PFSK-1 (cell line): ENCODE data around the gene PEX11A.

ENCODE experiments used
- FOXP2 ChIP-seq: optimal IDR thresholded peaks from 2 replicates; pipeline ENCODE3; 2011; ENCODE audit warnings: borderline replicate concordance, control low read depth, inconsistent platforms; ENCODE audit not compliant: insufficient read depth; ENCODE audit errors: extremely low read length, extremely low read depth
- POLR2AphosphoS5 ChIP-seq: IDR thresholded peaks from 2 replicates; pipeline ENCODE4 v1.6.1; 2012; ENCODE audit warnings: low read depth, mild to moderate bottlenecking, control low read depth, low read length, moderate library complexity
- SIN3A ChIP-seq: IDR thresholded peaks from 2 replicates; pipeline ENCODE4 v1.6.1; 2012; ENCODE audit warnings: mild to moderate bottlenecking, low read length, moderate library complexity, borderline replicate concordance; ENCODE audit not compliant: insufficient read depth
- TAF1 ChIP-seq: IDR thresholded peaks from 2 replicates; pipeline ENCODE4 v1.6.1; 2012; ENCODE audit warnings: low read length, control low read depth, borderline replicate concordance; ENCODE audit not compliant: insufficient read depth
- TF ChIP-seq, protein P1 (sequence below), 2 experiments: IDR thresholded peaks; 2 replicates each; pipeline versions ENCODE4 v1.6.1 to v1.8.0; 2011 to 2012; ENCODE audit warnings: low read depth in 2 of 2, low read length in 2 of 2, control low read depth in 1 of 2, inconsistent platforms in 1 of 2, mild to moderate bottlenecking in 1 of 2, moderate library complexity in 1 of 2; ENCODE audit not compliant: insufficient read depth in 1 of 2

The PEX11A gene

DNA sequence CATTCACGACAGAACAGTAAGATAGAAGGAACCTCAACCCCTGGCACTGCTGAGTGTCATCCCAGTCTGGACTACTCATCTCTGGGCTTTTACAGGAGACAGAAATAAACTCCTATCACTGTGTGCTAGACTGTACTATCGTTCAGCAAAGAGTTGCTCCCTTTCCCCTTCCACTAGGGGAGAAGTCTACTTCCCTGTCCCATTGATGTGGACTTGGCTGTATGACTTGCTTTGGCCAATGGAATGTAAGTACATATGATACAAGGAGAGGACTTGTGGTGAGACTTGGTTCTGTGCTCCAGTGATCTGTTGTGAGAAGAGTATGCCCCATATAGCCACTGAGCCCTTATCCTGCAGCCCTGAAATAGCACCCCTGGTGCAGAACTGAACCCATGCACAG, 30.0 kb downstream of the PEX11A start:
- TF ChIP-seq POLR2AphosphoS5, result no peak
- TF ChIP-seq, protein P1, sequence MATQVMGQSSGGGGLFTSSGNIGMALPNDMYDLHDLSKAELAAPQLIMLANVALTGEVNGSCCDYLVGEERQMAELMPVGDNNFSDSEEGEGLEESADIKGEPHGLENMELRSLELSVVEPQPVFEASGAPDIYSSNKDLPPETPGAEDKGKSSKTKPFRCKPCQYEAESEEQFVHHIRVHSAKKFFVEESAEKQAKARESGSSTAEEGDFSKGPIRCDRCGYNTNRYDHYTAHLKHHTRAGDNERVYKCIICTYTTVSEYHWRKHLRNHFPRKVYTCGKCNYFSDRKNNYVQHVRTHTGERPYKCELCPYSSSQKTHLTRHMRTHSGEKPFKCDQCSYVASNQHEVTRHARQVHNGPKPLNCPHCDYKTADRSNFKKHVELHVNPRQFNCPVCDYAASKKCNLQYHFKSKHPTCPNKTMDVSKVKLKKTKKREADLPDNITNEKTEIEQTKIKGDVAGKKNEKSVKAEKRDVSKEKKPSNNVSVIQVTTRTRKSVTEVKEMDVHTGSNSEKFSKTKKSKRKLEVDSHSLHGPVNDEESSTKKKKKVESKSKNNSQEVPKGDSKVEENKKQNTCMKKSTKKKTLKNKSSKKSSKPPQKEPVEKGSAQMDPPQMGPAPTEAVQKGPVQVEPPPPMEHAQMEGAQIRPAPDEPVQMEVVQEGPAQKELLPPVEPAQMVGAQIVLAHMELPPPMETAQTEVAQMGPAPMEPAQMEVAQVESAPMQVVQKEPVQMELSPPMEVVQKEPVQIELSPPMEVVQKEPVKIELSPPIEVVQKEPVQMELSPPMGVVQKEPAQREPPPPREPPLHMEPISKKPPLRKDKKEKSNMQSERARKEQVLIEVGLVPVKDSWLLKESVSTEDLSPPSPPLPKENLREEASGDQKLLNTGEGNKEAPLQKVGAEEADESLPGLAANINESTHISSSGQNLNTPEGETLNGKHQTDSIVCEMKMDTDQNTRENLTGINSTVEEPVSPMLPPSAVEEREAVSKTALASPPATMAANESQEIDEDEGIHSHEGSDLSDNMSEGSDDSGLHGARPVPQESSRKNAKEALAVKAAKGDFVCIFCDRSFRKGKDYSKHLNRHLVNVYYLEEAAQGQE (IDR thresholded peaks at IDR 0.05; ENCODE audit: insufficient read depth in 1 of 2, low read depth in 2 of 2, low read length in 2 of 2), result no peak

DNA sequence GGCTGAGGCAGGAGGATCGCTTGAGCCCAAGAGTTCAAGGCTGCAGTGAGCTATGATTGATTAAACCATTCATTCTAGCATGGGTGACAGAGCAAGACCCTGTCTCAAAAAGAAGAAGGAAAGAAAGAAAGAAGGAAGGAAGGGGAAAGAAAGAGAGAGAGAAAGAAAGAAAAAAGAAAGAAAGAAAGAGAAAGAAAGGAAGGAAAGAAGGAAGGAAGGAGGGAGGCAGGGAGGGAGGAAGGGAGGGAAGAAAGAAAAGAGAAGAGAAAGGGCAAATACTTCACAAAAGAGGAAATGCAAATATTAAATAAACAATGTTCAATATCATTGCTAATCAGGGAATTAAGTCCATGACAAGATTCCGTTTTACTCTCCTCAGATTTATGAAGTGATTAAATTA, 31.3 kb downstream of the PEX11A start:
- TF ChIP-seq FOXP2 (no peak), SIN3A (no peak), POLR2AphosphoS5 (no peak), TAF1 (no peak)
- TF ChIP-seq, protein P1 (IDR thresholded peaks at IDR 0.05; ENCODE audit: insufficient read depth in 1 of 2, low read depth in 2 of 2, low read length in 2 of 2), result no peak

DNA sequence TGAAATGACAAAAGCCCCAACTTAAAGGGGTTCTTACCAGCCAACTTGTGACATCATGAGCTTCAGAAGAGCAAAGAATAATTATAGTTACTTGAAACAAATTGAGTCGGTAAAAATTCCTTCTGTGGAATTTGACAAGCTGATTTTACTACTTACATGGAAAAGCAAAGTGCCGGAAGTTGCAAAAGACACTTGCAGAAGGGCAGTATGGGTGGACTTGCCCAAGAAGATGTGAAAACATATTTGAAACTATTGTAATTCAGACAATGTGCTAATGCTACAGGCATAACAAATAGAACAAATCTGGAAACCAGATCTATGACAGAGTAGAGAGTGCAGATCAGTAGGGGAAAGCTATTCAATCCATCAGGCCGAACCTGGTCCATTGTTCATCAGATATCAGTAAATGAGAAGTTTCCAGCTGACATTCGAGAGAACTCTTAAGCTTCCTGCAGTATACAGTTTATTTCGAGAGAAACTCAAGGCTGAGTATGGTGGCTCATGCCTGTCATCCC, 32.8 kb downstream of the PEX11A start:
- TF ChIP-seq TAF1 (no peak), SIN3A (no peak), FOXP2 (no peak), POLR2AphosphoS5 (no peak)
- TF ChIP-seq, protein P1 (IDR thresholded peaks at IDR 0.05; ENCODE audit: insufficient read depth in 1 of 2, low read depth in 2 of 2, low read length in 2 of 2), result no peak

DNA sequence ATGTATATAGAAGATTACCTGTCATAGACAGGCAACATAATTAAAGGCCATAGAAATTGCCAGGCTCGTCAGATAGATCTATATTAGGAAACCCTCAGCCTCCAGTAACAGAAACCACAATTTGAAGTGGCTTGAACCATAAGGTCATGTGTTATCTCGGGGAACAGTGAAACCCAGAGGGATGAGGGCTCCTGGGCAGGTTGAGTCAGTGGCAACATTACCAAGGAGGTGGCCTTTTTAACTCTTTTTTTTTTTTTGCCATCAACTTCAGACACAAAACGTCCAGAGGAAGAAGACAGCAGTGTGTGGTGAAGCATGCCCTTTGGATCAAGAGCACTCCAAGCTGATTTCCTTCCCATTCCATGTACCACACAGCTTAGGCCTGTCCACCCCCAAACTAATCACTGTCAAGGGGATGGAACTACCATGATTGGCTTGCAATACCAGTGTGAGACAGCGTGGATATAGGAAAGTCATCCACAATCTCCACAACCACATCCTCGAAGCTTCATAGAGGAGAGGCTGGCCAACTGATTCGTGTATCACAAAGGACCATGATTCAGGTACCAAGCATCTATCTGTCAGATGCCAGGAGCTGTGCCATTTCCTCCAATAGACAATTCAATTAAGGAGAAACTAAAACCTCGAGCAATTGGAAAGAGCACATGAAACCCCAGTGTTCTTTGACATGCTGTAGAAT, 34.3 kb downstream of the PEX11A start:
- TF ChIP-seq SIN3A (no peak), FOXP2 (no peak), POLR2AphosphoS5 (no peak), TAF1 (no peak)
- TF ChIP-seq, protein P1 (IDR thresholded peaks at IDR 0.05; ENCODE audit: insufficient read depth in 1 of 2, low read depth in 2 of 2, low read length in 2 of 2), result no peak
